ENCODE measurements around the gene RPRD2.
"Not testable (repeated sequence)": the region's sequence is repeated elsewhere in the genome, so short reads cannot be mapped to it uniquely, and the experiment has no call there.

The RPRD2 gene

DNA sequence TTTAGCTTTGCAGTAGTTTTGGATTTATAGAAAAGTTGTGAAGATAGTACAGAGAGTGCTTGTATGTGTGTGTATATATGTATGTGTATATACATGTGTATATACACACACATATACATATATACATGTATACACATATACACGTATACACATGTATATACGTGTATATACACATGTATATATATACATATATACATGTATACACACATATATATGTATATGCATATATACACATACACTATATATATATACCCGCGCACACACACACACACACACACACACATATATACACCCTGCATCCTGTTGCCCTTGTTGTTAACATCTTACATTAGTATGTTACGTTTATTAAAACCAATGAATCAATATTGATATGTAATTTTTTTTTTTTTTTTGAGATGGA, 24.3 kb downstream of the RPRD2 start:
- Histone ChIP-seq H3K9me3 (ENCODE audit: control insufficient read depth, insufficient read depth, low read length) (no peaks in the 10 kb centered on the region), H3K79me2 (ENCODE audit: control insufficient read depth, low read length) (peaks cover 98% of the 10 kb centered on the region), H3K27me3 (ENCODE audit: control insufficient read depth, low read length) (no peaks in the 10 kb centered on the region), H3F3A (ENCODE audit: control insufficient read depth, insufficient read depth) (peaks cover 3% of the 10 kb centered on the region; the same call in 1 of the 2 replicates), H3K27ac (ENCODE audit: low read depth, low read length) (no peak overlapping the region), H3K9me2 (replicated peaks; ENCODE audit: control insufficient read depth, low read length) (no peaks in the 10 kb centered on the region), H3K4me2 (ENCODE audit: low read length) (no peak overlapping the region), H3K4me1 (ENCODE audit: control insufficient read depth, low read length) (no peaks in the 10 kb centered on the region), H3K36me3 (ENCODE audit: control insufficient read depth, low read length) (peaks cover 8% of the 10 kb centered on the region), H3K4me3 (ENCODE audit: low read length) (no peak overlapping the region), H4K20me1 (ENCODE audit: control insufficient read depth, insufficient read depth, low read depth, low read length) (no peaks in the 10 kb centered on the region; the same call in 1 of the 2 replicates)
- TF ChIP-seq EZH2phosphoT487 (IDR thresholded peaks at IDR 0.05; ENCODE audit: borderline replicate concordance, low read length), result no peak
- TF ChIP-seq, protein P1, sequence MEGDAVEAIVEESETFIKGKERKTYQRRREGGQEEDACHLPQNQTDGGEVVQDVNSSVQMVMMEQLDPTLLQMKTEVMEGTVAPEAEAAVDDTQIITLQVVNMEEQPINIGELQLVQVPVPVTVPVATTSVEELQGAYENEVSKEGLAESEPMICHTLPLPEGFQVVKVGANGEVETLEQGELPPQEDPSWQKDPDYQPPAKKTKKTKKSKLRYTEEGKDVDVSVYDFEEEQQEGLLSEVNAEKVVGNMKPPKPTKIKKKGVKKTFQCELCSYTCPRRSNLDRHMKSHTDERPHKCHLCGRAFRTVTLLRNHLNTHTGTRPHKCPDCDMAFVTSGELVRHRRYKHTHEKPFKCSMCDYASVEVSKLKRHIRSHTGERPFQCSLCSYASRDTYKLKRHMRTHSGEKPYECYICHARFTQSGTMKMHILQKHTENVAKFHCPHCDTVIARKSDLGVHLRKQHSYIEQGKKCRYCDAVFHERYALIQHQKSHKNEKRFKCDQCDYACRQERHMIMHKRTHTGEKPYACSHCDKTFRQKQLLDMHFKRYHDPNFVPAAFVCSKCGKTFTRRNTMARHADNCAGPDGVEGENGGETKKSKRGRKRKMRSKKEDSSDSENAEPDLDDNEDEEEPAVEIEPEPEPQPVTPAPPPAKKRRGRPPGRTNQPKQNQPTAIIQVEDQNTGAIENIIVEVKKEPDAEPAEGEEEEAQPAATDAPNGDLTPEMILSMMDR (IDR thresholded peaks at IDR 0.05; ENCODE audit: low read depth, low read length, poor library complexity, severe bottlenecking), result no peak

DNA sequence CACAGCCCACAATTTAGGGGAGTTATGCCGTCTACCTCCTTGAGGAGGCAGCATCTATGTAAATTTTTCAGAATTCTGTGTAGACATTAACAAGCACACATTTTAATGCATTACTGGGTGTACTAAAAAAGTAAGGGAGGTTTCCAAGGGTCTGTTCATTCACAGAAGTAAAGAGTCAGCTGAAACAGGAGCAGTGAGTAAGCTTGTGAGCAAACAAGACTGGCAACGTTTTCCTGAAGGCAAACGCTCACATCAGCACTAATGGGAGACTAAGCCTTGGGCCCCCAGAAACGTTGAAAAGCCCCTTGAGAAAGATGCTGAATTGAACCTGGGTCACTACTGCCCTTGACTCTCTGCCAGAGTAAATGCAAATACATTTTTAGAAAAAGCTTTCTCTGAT, 25.7 kb downstream of the RPRD2 start:
- peaks cover 8% of the 10 kb centered on the region for H3K36me3 ChIP-seq (ENCODE audit: control insufficient read depth, low read length)
- no peaks in the 10 kb centered on the region for H3K9me2 ChIP-seq (replicated peaks; ENCODE audit: control insufficient read depth, low read length)
- no peaks in the 10 kb centered on the region; the same call in 1 of the 2 replicates for H4K20me1 ChIP-seq (ENCODE audit: control insufficient read depth, insufficient read depth, low read depth, low read length)
- no peak overlapping the region for H3K4me3 ChIP-seq (ENCODE audit: low read length)
- H3K27ac ChIP-seq (ENCODE audit: low read depth, low read length), result no peak overlapping the region
- no peak overlapping the region for H3K4me2 ChIP-seq (ENCODE audit: low read length)
- H3K27me3 ChIP-seq (ENCODE audit: control insufficient read depth, low read length), result no peaks in the 10 kb centered on the region
- H3K4me1 ChIP-seq (ENCODE audit: control insufficient read depth, low read length), result no peaks in the 10 kb centered on the region
- TF ChIP-seq, protein P1 (IDR thresholded peaks at IDR 0.05; ENCODE audit: low read depth, low read length, poor library complexity, severe bottlenecking), result no peak
- no peak for TF ChIP-seq EZH2phosphoT487 (IDR thresholded peaks at IDR 0.05; ENCODE audit: borderline replicate concordance, low read length)
- no peaks in the 10 kb centered on the region for H3K9me3 ChIP-seq (ENCODE audit: control insufficient read depth, insufficient read depth, low read length)
- peaks cover 3% of the 10 kb centered on the region; the same call in 1 of the 2 replicates for H3F3A ChIP-seq (ENCODE audit: control insufficient read depth, insufficient read depth)
- peaks cover 98% of the 10 kb centered on the region for H3K79me2 ChIP-seq (ENCODE audit: control insufficient read depth, low read length)

DNA sequence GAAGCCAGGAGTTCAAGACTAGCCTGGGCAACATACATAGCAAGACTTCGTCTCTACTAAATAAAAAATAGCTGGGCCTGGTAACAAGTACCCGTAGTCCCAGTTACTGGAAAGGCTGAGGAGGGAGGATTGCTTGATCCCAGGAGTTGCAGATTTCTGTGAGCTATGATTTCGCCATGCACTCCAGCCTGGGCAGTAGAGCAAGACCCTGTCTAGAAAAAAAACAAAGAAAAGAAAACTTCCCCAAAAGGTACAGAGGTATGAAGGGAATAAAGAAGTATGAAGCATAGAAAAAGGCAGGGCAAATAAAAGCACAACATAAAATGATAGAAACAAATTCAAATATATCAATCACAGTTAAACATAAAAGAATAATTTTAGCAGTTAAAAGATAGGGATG, 28.7 kb downstream of the RPRD2 start:
- no peaks in the 10 kb centered on the region for H3K27me3 ChIP-seq (ENCODE audit: control insufficient read depth, low read length)
- H3K4me2 ChIP-seq (ENCODE audit: low read length), result no peak overlapping the region
- H3F3A ChIP-seq (ENCODE audit: control insufficient read depth, insufficient read depth), result no peaks in the 10 kb centered on the region
- 0 out of 2 replicates have a peak, but pooled peaks cover 3% of the 10 kb centered on the region for H4K20me1 ChIP-seq (ENCODE audit: control insufficient read depth, insufficient read depth, low read depth, low read length)
- H3K79me2 ChIP-seq (ENCODE audit: control insufficient read depth, low read length), result peaks cover 98% of the 10 kb centered on the region
- peaks cover 8% of the 10 kb centered on the region for H3K36me3 ChIP-seq (ENCODE audit: control insufficient read depth, low read length)
- H3K4me3 ChIP-seq (ENCODE audit: low read length), result no peak overlapping the region
- H3K27ac ChIP-seq (ENCODE audit: low read depth, low read length), result no peak overlapping the region
- no peaks in the 10 kb centered on the region for H3K9me2 ChIP-seq (replicated peaks; ENCODE audit: control insufficient read depth, low read length)
- H3K4me1 ChIP-seq (ENCODE audit: control insufficient read depth, low read length), result peaks cover 4% of the 10 kb centered on the region; the same call in 1 of the 2 replicates
- H3K9me3 ChIP-seq (ENCODE audit: control insufficient read depth, insufficient read depth, low read length), result no peaks in the 10 kb centered on the region
- TF ChIP-seq EZH2phosphoT487 (IDR thresholded peaks at IDR 0.05; ENCODE audit: borderline replicate concordance, low read length), result no peak
- TF ChIP-seq, protein P1 (IDR thresholded peaks at IDR 0.05; ENCODE audit: low read depth, low read length, poor library complexity, severe bottlenecking), result no peak

DNA sequence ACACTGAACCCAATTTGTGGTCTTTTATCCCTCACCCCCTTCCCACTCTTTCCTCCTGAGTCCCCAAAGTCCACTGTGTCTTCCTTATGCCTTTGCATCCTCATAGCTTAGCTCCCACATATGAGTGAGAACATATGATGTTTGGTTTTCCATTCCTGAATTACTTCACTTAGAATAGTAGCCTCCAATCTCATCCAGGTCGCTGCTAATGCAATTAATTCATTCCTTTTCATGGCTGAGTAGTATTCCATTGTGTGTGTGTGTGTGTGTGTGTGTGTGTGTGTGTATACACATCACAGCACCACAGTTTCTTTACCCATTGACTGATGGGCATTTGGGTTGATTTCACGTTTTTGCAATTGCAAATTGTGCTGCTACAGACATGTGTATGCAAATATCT, 31.2 kb downstream of the RPRD2 start:
- peaks cover 95% of the 10 kb centered on the region for H3K79me2 ChIP-seq (ENCODE audit: control insufficient read depth, low read length)
- H4K20me1 ChIP-seq (ENCODE audit: control insufficient read depth, insufficient read depth, low read depth, low read length); H3K4me3 ChIP-seq (ENCODE audit: low read length); H3K27ac ChIP-seq (ENCODE audit: low read depth, low read length); H3K9me3 ChIP-seq (ENCODE audit: control insufficient read depth, insufficient read depth, low read length); H3F3A ChIP-seq (ENCODE audit: control insufficient read depth, insufficient read depth); H3K27me3 ChIP-seq (ENCODE audit: control insufficient read depth, low read length); H3K4me2 ChIP-seq (ENCODE audit: low read length); H3K4me1 ChIP-seq (ENCODE audit: control insufficient read depth, low read length); H3K9me2 ChIP-seq (replicated peaks; ENCODE audit: control insufficient read depth, low read length); H3K36me3 ChIP-seq (ENCODE audit: control insufficient read depth, low read length): not testable (repeated sequence)

Data from DOHH2 (cell line).